GM21528 (cell line): Measurements from ENCODE around the gene SDR42E2.
"Not testable (repeated sequence)": the region's sequence is repeated elsewhere in the genome, so short reads cannot be mapped to it uniquely, and the experiment has no call there.

ENCODE experiments used
- ATAC-seq: cut with Tn5 transposase; IDR thresholded peaks from one replicate; pipeline ENCODE4 v1.9.1; 2021; ENCODE audit warnings: mild to moderate bottlenecking, moderate library complexity; ENCODE audit not compliant: unreplicated experiment, low FRiP score

Gene SDR42E2

DNA sequence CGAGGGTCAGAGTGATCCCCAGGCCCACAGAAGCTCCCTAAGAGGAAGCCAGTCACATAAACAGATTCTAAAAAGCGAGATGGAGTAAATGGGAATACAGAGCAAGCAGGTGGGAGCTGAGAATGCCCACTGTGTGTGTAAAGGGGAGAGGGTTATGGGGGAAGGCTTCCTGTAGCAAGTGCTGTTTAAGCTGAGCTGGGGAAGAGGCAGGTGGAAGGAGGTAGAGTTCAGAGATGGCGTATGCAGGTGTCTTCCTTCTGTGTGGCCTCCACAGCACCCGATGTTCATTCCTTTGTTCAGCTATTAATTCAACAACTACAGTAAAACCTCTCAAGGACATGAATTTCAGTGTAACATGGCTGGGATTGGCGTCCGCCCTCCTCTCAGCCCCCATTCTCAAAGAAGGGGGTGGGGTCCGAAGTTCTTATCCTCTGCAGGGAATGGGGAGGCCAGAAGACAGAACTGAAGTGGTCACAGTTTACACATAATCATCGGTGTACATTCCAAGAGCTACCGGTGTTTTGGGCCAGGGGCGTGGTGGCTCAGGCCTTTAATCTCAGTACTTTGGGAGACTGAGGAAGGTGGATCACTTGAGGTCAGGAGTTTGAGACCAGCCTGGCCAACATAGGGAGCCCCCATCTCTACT lies 45.5 kb downstream of the SDR42E2 start:
- no peak for ATAC-seq

DNA sequence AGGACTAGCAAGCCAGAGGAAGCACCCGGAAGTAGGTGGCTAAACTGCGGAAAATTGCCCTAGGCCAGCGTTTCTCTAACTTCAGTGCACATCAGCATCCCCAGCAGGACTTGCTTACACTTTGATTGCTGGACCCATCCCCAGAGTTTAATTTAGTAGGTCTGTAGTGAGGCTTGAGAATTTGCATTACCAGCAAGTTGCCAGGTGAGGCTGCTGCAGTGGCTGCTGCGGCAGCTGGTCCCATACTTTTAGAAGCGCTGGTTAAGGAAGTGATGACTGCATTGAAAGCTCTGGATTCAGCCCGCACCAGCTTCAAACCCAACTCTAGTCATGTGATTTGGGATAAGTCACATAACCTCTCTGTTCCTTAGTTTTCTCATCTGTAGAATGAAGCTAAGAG lies 48.0 kb downstream of the SDR42E2 start:
- no peak for ATAC-seq

DNA sequence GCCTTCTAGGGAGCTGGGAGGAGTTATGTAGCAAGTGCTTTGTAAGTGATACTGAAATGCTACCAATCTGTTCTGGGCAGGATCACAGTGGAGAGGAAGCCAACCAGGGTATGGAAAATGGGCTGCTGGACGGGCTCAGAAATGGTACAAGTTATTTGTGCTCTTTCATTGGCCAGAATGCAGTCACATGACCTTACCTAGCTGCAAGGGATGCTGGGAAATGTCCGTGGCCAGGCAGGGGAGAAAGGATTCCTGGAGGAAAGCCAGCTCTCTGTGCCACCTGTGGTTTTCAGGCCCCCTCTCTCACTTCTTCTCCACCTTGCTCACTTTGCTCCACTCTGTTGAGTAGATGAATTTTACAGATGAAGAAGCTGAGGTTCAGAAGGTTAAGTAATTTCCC lies 48.5 kb downstream of the SDR42E2 start:
- ATAC-seq: no peak

DNA sequence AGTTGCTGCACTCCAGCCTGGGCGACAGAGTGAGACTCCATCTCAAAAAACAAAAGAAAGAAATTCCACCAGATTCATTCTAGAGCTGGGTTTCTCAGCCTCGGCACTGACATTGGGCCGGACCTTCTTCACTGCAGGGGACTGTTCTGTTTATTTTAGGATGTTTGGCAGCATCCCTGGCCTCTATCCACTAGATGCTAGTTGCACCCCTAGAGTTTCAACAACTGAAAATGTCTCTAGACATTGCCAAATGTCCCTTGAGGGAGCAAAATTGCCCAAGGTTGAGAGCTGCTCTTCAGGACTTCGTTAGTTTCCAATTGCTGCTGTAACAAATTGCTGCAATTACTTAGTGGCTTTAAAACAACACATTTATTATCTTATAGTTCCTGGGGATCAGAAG lies 50.9 kb downstream of the SDR42E2 start:
- no peak for ATAC-seq

DNA sequence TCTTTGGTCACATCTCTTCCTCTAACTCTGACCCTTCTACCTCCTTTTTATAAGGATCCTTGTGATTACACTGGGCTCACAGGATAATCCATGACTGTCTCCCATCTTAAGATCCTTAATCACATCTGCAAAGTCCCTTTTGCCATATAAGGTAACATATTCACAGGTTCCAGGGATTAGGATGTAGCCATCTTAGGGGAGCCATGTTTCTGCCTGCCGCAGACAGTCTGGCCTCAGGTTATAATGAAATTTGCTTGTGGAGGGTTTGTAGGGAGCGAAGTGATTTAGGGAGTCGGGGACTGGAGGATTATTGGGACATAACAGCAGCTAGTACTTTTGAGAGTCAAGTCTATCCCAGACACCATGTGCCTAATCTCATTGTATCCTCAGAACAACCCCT lies 51.5 kb downstream of the SDR42E2 start:
- no peak for ATAC-seq

DNA sequence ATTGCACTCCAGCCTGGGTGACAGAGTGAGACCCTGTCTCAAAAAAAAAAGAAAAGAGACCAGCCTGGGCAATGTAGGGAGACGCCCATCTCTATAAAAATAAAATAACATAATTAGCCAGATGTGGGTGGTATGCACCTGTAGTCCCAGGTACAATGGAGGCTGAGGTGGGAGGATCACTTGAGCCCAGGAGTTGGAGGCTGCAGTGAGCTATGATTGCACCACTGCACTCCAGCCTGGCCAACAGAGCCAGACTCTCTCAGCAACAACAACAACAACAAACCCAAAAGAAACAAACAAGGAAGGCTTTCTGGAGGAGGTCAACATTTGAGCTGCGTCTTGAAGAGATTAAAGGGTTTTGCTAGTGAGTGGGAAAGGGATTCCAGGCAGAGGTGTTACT lies 52.1 kb downstream of the SDR42E2 start:
- ATAC-seq: no peak

DNA sequence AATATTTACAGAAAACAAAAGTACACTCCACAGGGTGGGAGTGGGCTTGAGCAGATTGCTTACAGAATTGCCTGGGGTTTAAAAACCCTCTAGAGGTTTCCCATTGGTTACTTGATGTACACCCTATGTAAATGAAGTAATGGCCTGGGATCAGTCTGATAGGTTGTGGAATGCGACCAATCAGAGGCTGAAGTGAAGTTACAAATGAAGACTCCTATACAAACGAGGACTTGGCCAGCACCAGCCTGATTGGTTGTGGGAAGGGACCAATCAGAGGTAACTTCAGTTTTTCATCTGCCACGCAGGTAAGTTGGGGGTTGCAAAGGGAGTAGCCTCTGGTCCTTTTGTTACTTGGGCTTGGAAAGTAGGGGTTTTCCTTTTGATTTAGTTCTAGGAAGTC lies 52.6 kb downstream of the SDR42E2 start:
- no peak for ATAC-seq

DNA sequence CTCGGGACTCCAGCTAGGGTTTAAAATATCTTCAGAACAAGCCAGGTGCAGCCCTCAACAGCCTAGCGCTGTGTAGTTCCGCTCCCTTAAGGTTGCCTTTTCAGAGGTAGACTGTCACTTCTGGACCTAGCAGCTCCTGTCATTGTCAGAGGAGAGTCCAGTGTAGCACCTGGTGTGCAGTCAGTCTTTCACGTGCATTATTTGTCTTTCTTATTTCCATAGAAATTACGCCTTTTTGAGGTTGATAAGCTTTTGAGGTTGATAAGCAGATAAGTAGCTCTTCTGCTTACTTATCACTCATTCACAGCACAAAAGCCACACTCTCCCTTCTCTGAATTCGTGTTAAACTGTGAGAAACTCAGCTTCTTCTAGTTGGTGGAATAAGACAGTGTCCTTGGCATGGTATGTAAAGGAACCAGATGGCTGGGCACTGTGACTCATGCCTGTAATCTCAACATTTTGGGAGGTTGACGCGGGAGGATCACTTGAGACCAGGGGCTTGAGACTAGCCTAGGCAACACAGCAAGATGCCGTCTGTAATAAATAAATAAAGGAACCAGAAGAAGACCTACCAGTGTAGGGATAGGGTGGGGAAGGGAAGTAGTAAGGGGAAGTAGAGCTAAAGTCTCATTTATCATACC lies 54.0 kb downstream of the SDR42E2 start:
- ATAC-seq: no peak

DNA sequence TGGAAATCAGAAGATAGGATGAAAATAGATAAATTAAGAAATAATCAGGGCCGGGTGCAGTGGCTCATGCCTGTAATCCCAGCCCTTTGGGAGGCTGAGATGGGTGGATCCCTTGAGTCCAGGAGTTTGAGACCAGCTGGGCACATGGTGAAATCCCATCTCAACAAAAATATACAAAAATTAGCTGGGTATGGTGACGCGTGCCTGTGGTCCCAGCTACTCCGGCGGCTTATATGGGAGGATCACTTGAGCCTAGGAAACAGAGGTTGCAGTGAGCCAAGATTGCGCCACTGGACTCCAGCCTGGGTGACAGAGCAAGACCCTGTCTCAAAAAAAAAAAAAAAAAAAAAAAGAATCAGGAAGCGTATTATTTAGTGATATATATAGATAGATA lies 54.5 kb downstream of the SDR42E2 start:
- ATAC-seq: not testable (repeated sequence)

DNA sequence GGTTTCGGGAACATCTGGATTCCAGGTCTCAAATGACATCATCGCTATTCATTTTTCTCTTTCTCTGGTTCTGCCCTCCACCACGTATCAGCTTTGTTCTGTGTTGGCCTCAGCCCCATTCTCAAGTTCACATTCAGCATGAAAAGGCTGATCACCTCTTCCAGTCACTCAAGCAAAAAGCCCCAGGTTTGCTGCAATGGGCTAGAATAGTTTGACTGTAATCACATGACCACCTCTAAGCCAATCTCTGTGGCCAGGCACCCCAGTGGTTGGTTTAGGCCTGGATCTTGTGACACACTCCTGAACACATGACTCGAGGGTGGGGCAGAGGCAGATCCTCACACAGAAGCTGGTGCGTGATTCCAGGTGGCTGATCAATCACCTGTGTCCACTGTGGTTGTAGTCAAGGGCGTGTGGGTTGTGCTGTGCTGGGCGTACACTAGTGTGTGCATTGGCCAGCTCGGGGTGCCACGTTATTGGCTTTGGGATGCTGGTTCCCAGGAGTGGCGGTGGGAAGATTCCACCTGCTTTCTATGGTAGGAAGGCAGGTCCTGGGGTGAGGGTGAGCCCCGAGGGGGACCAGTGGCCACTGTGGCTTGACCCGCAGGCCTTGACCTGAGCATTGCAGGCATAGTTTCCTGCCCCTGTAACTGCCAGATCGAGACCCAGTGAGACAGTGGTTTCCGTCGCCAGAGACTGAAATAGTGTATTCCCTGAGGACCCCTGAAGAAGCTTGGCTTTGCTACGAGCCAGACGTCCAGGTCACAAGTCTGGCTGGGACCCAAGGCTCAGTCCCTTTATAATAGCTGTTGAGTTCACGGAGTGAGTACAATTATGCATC lies 55.8 kb downstream of the SDR42E2 start:
- ATAC-seq: peak; percentile 55

DNA sequence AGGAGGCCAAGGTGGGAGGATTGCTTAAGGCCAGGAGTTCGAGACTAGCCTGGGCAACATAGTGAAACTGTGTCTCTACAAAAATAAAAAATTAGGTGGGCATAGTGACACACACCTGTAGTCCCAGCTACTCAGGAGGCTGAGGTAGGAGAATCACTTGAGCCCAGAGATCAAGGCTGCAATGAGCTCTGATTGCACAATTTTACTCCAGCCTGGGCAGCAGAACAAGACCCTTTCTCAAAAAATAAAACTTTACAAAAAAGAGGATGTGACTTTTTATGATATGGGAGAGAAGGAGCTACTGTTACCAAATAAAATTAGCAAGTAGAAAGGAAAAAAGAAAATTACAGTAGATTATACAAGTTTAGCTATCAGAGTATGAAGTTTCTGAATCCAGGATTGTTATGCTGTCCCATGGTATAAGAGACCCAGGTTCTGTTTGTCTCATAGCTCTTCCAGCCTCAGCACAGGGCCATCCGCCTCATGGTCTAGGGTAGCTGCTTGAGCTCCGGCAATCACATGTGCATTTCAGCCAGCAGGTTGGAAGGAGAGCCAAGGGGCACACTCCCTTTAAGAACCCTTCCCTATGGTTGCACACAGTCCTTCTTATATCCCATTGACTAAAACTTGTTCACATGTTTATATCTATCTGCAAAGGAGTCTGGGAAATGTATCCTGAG lies 57.2 kb downstream of the SDR42E2 start:
- no peak for ATAC-seq

DNA sequence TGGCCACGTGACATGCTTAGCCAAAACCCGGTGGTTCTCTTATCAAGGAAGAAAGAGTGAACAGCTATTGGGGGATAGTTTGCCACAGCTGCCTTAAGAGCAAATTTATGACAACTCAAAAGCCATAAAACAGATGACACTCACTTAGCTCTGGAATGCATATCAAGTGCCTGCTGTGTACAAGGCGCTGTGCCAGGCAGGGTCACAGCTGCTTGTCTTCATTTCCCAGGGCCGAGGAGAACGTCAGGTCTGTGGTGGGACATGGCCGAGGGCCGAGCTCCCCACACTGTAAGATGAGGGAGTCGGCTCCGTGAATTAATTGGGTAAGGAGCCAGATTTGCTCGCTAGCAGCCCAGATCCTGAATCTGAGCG lies 57.7 kb downstream of the SDR42E2 start:
- ATAC-seq: no peak

DNA sequence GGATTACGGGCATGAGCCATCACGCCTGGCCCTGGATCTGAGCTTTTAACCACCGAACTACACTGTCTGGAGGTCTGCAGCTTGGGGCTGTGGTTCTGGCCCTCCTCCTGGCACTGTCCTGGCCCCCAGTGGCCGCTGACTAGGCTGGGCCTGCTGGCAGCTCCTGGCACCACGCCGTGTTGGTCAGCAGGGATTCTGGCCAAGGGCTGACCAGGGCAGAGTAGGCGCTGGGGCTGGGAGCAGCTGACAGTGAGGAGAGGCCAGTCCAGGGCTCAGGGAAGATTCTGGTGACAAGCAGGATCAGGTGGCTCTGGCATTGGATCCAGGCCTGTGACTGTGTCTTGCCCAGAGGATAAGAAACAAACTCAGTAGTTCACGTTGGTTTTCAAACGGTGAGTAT lies 58.4 kb downstream of the SDR42E2 start:
- ATAC-seq: no peak

DNA sequence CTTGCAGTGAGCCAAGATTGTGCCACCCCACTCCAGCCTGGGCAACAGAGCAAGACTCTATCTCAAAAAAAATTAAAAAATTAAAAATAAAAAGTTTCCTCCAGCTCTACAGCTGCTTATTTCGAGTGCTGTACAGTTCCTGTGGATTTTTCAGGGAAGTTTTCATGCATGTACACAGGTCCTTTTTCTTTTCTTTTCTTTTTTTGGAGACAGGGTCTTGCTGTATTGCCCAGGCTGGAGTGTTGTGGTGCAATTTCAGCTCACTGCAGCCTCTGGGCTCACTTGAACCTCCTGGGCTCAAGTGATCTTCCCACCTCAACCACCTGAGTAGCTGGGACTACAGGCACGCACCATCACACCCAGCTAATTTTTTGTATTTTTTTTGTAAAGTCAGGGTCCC lies 59.7 kb downstream of the SDR42E2 start:
- no peak for ATAC-seq

DNA sequence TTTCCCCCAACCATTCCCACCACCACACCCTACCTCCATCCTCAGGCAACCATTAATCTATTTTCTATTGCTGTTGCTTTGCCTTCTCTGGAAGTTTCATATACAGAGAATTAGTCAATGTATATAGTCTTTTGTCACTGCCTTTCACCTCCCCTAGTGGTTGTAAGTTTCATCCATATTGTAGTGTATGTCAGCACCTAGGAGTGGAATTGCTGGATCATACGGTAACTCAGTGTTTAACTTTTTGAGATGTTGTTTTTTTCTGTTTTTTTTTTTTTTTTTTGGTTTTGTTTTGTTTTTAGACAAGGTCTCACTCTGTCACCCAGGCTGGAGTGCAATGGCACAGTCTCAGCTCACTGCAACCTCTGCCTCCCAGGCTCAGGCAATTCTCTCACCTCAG lies 60.7 kb downstream of the SDR42E2 start:
- ATAC-seq: no peak

DNA sequence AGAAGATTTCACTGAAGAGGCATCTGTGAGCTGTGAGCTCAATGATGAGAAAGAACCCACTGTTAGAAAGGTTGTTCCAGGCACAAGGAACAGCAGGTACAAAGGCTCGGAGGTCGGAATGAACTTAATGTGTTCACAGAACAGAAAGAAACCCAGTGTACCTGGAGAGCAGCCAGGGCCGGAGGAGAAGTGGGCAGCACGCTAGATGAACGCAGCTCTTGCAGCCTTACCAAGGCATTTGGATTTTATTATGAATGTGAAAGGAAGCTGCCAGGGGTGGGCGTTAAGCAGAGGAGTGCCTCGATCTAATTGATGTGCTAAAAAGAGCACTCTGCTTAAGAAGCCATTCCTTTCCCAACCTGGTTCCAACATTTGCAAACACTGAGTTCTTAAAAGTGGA lies 62.8 kb downstream of the SDR42E2 start:
- no peak for ATAC-seq

DNA sequence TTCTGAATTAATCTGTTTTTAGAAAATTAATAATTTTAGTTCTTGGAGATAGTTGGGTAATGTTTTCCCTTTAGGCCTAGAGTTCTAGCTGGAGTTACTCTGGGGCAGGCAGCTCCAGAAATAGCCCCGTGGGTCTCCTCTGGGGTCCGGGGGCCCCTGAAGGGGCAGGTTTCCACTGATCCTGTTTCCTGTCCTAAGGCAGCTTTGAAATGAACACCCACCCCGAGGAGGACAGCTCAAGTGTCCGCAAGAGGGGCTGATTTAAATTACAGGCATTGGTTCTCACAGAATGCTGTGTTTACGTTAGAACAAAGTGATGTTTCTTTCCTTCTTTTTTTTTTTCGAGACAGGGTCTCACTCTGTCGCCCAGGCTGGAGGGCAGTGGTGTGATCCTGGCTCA lies 67.6 kb downstream of the SDR42E2 start:
- ATAC-seq: no peak

DNA sequence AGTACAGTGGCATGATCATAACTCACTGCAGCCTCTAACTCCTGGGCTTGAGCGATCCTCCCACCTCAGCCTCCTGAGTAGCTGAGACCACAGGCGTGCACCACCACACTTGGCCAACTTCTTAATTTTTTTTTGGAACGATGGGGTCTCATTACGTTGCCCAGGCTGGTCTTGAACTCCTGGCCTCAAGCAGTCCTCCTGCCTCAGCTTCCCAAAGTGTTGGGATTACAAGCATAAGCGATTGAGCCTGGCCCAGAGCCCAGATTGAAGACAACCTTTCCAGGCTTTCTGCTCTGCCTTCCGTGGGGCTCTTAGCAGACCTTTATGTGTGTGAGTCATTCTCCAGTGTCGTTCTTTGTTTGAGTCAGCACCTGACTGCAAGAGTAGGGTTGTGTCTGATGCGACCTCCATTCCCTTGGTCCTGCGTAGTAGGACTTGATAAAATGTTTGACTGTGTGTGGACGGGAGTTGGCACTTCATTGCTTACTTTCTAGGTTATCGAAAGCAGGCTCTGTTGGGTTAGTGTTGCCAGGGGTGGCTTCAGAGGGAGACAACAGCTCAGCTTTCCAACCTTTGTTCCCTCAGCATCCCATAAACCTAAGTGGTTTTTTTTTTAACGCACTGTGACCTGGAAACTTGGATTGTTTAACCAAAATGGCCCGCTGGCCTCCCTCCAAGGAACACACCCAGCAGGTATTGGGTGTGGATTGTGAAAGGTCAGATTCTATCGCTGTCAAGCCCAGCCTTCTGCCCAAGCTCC lies 70.2 kb downstream of the SDR42E2 start:
- ATAC-seq: no peak

DNA sequence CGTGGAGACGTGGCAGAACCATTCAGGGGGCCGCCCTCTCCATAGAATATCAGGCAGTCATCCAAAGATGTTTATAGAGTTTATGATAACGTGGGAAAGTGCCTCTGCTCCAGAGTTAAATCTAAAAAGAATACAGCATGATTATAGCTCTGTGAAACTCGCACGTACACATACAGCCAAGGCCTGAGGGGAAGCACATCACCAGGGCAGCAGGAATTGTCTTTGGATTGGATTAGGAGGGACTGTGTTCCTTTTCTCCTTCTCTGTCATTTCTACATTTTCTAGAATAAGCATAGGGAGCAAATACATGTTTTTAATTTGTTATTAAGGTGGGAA lies 70.7 kb downstream of the SDR42E2 start:
- no peak for ATAC-seq

DNA sequence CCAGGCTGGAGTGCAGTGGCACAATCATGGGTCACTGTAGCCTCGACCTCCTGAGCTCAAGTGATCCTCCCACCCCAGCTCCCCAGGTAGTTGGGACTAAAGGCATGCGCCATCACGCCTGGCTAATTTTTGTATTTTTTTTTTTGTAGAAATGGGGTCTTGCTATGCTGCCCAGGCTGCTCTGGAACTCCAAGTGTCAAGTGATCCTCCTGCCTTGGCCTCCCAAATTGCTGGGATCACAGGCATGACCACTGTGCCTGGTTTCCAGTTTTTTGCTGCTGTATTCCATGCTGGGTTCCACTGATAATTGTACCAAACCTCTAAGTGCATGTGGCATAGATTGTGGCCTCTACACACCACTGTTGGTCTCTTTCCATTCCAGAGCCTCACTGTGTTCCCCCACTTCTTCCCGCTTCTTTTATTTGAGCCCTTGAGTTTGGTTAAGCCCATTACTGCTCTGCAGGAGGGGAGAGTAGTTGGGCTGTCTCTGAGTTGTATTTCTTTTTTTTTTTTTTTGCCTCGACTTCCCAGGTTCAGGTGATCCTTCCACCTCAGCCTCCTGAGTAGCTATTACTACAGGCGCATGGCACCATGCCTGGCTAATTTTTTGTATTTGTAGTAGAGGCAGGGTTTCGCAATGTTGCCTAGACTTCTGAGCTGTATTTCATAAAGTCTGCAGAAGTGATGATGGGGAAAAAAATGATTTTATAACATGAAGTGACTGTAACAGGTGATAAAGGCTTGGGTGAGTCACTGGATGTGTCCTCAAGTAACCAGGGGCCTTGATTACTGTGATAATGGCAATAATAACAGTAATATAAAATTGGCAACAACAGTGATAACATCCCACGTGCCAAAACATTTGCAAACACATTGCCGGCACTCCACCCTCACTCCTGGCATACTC lies 73.8 kb downstream of the SDR42E2 start:
- no peak for ATAC-seq
